ENCODE data around the gene CYP3A7. TPM values are rescaled to one million over a fixed set of nuclear protein-coding genes. Genes with fewer than 3 reads are reported as not detected.

The CYP3A7 gene
- polyA plus RNA-seq, 2 of the 4 experiments (the other 2 are of a cell fraction), result 0.14 to 0.16 TPM

- DNase-seq (ENCODE audit: low read depth in 1 of 2, low spot score in 1 of 2) (no peak), FAIRE-seq (no peak), ATAC-seq (no peak)
- ChIA-PET POLR2A (no interaction called here), CTCF (no interaction called here)
- Histone ChIP-seq H3K4me3 (no peak overlapping the region), H3K27ac (no peak overlapping the region), H3K4me2 (no peak overlapping the region), H3K4me1 (0 out of 3 replicates have a peak, but pooled peaks cover 5% of the 10 kb centered on the region), H3K9me3 (no peaks in the 10 kb centered on the region)
- 66% methylated on average over 5 of the region's 5 CpGs for WGBS (ENCODE audit: missing lambda C conversion rate)
- no peak for TF ChIP-seq HEYL (CRISPR knock-in tag; IDR thresholded peaks at IDR 0.05)
- no peak for TF ChIP-seq TP53 (CRISPR knock-in tag; IDR thresholded peaks at IDR 0.05)
- TF ChIP-seq, protein P1, sequence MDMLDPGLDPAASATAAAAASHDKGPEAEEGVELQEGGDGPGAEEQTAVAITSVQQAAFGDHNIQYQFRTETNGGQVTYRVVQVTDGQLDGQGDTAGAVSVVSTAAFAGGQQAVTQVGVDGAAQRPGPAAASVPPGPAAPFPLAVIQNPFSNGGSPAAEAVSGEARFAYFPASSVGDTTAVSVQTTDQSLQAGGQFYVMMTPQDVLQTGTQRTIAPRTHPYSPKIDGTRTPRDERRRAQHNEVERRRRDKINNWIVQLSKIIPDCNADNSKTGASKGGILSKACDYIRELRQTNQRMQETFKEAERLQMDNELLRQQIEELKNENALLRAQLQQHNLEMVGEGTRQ (IDR thresholded peaks at IDR 0.05), result no peak
- TF ChIP-seq, protein P2, sequence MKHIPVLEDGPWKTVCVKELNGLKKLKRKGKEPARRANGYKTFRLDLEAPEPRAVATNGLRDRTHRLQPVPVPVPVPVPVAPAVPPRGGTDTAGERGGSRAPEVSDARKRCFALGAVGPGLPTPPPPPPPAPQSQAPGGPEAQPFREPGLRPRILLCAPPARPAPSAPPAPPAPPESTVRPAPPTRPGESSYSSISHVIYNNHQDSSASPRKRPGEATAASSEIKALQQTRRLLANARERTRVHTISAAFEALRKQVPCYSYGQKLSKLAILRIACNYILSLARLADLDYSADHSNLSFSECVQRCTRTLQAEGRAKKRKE (CRISPR knock-in tag; IDR thresholded peaks at IDR 0.05; ENCODE audit: low read depth), result no peak
- TF ChIP-seq SREBF2 (IDR thresholded peaks at IDR 0.05), result no peak
- no peak for TF ChIP-seq EHMT2 (IDR thresholded peaks at IDR 0.05; ENCODE audit: low read depth)
- no peak for TF ChIP-seq CBX2 (IDR thresholded peaks at IDR 0.05; ENCODE audit: borderline replicate concordance, low read depth)
- no peak for TF ChIP-seq ZSCAN20 (CRISPR knock-in tag; IDR thresholded peaks at IDR 0.05)
- no peak for TF ChIP-seq MAFK (IDR thresholded peaks at IDR 0.05; ENCODE audit: partially characterized antibody)
- TF ChIP-seq FOXS1 (CRISPR knock-in tag; IDR thresholded peaks at IDR 0.05), result no peak
- no peak for TF ChIP-seq FOSB (CRISPR knock-in tag; IDR thresholded peaks at IDR 0.05)
- TF ChIP-seq, protein P3, sequence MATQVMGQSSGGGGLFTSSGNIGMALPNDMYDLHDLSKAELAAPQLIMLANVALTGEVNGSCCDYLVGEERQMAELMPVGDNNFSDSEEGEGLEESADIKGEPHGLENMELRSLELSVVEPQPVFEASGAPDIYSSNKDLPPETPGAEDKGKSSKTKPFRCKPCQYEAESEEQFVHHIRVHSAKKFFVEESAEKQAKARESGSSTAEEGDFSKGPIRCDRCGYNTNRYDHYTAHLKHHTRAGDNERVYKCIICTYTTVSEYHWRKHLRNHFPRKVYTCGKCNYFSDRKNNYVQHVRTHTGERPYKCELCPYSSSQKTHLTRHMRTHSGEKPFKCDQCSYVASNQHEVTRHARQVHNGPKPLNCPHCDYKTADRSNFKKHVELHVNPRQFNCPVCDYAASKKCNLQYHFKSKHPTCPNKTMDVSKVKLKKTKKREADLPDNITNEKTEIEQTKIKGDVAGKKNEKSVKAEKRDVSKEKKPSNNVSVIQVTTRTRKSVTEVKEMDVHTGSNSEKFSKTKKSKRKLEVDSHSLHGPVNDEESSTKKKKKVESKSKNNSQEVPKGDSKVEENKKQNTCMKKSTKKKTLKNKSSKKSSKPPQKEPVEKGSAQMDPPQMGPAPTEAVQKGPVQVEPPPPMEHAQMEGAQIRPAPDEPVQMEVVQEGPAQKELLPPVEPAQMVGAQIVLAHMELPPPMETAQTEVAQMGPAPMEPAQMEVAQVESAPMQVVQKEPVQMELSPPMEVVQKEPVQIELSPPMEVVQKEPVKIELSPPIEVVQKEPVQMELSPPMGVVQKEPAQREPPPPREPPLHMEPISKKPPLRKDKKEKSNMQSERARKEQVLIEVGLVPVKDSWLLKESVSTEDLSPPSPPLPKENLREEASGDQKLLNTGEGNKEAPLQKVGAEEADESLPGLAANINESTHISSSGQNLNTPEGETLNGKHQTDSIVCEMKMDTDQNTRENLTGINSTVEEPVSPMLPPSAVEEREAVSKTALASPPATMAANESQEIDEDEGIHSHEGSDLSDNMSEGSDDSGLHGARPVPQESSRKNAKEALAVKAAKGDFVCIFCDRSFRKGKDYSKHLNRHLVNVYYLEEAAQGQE (IDR thresholded peaks at IDR 0.05), result no peak
- no peak for TF ChIP-seq ZNF302 (CRISPR knock-in tag; IDR thresholded peaks at IDR 0.05)
These were observed 14.0 kb downstream of the CYP3A7 start for GRCh38 chr7:99720800-99721595.

- DNase-seq (ENCODE audit: low read depth in 1 of 2, low spot score in 1 of 2) (no peak), ATAC-seq (no peak)
These were observed 14.8 kb downstream of the CYP3A7 start for GRCh38 chr7:99719996-99720769.

More at GRCh38 chr7:99719996-99720769, 14.8 kb downstream of the CYP3A7 start:
- Histone ChIP-seq H3K4me3 (no peak overlapping the region), H3K9me3 (no peaks in the 10 kb centered on the region), H3K4me2 (peak overlapping the region; percentile 15; the same call in 1 of the 3 replicates), H3K27ac (no peak overlapping the region), H3K4me1 (0 out of 3 replicates have a peak, but pooled peaks cover 5% of the 10 kb centered on the region)
- CTCF ChIA-PET, result no interaction called here
- TF ChIP-seq GATA3 (IDR thresholded peaks at IDR 0.05; ENCODE audit: borderline replicate concordance), result no peak
- TF ChIP-seq RCOR1 (IDR thresholded peaks at IDR 0.05; ENCODE audit: low read depth, low read length), result no peak
- TF ChIP-seq HMGXB4 (CRISPR knock-in tag; IDR thresholded peaks at IDR 0.05; ENCODE audit: borderline replicate concordance), result no peak
- no peak for TF ChIP-seq TFCP2L1 (CRISPR knock-in tag; IDR thresholded peaks at IDR 0.05)
- no peak for TF ChIP-seq PHF8 (IDR thresholded peaks at IDR 0.05; ENCODE audit: borderline replicate concordance, low read depth)
- TF ChIP-seq NR3C1 (IDR thresholded peaks at IDR 0.05), result no peak
- no peak for TF ChIP-seq FOSB (CRISPR knock-in tag; IDR thresholded peaks at IDR 0.05)
- no peak for TF ChIP-seq POLR2AphosphoS2 (conservative IDR thresholded peaks at IDR 0.05; ENCODE audit: low read length)
- TF ChIP-seq KDM5A (IDR thresholded peaks at IDR 0.05), result no peak
- TF ChIP-seq EHF (CRISPR knock-in tag; IDR thresholded peaks at IDR 0.05), result no peak
- no peak for TF ChIP-seq NPAS2 (CRISPR knock-in tag; IDR thresholded peaks at IDR 0.05; ENCODE audit: borderline replicate concordance)
- TF ChIP-seq SREBF2 (IDR thresholded peaks at IDR 0.05), result no peak
- WGBS (ENCODE audit: missing lambda C conversion rate), result 49% methylated on average over 4 of the region's 4 CpGs
- POLR2A ChIA-PET, result no interaction called here
- no peak for FAIRE-seq

All from A549 (cell line).